ENCODE data around the gene MTX3. TPM values are rescaled to one million over a fixed set of nuclear protein-coding genes. Genes with fewer than 3 reads are reported as not detected.

The MTX3 gene
- total RNA-seq, 1 donor from 2014 or later: 14.9 TPM

- DNase-seq: no peak
- Histone ChIP-seq H3K27me3 (no peaks in the 10 kb centered on the region), H3K4me1 (no peaks in the 10 kb centered on the region), H3K27ac (no peak overlapping the region), H3K9me3 (no peaks in the 10 kb centered on the region), H3K4me3 (no peak overlapping the region), H3K36me3 (no peaks in the 10 kb centered on the region)
- no peak for TF ChIP-seq CTCF (IDR thresholded peaks at IDR 0.05)
- intact Hi-C loops (cut with DNase I): no loop called here
- ATAC-seq: no peak
Measured at GRCh38 chr5:79954620-79955019, 36.4 kb downstream of the MTX3 start.

- Histone ChIP-seq H3K9me3 (no peaks in the 10 kb centered on the region), H3K27ac (no peak overlapping the region), H3K4me1 (no peaks in the 10 kb centered on the region), H3K4me3 (no peak overlapping the region), H3K27me3 (no peaks in the 10 kb centered on the region), H3K36me3 (no peaks in the 10 kb centered on the region)
- no peak for DNase-seq
- no peak for ATAC-seq
- no peak for TF ChIP-seq CTCF (IDR thresholded peaks at IDR 0.05)
- intact Hi-C loops (cut with DNase I): no loop called here
Measured at GRCh38 chr5:79947567-79947966, 43.5 kb downstream of the MTX3 start.

- Histone ChIP-seq H3K36me3 (no peaks in the 10 kb centered on the region), H3K27ac (no peak overlapping the region), H3K4me3 (no peak overlapping the region), H3K4me1 (no peaks in the 10 kb centered on the region), H3K9me3 (no peaks in the 10 kb centered on the region), H3K27me3 (no peaks in the 10 kb centered on the region)
- DNase-seq (no peak), ATAC-seq (no peak)
- intact Hi-C loops (cut with DNase I): no loop called here
- no peak for TF ChIP-seq CTCF (IDR thresholded peaks at IDR 0.05)
Measured at GRCh38 chr5:79938468-79938867, 52.6 kb downstream of the MTX3 start.

DNA sequence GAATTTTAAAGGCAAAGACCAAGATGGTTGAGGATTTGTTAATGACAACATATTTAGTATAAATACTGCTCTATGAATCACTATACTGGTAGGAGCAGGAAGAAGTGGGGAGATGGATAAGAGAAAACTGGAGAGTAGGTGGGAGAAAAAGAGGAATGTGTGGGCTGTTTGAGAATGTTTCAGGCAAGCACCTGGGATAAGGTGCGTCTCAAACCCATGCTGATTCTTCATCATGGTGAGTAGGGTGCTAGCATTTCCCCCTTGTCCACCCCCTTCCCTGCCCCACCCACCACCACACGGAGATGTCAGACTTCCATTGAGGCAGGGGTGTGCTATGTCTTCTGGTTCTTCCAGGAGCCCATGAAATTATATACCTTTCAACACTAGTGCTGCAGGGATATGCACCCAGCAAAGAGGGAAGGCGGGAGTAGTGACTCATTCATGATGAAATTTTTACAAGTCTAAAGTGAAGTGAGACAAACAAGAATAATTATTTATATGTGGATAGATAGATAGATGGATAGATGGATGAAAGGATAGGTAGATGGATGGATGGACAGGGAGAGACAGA, 54.3 kb downstream of the MTX3 start:
- Histone ChIP-seq H3K4me3 (no peak overlapping the region), H3K9me3 (no peaks in the 10 kb centered on the region), H3K27ac (no peak overlapping the region), H3K4me1 (no peaks in the 10 kb centered on the region), H3K36me3 (no peaks in the 10 kb centered on the region), H3K27me3 (no peaks in the 10 kb centered on the region)
- ATAC-seq (no peak), DNase-seq (no peak)
- intact Hi-C loops (cut with DNase I): no loop called here
- TF ChIP-seq CTCF (IDR thresholded peaks at IDR 0.05): no peak

GRCh38 chr5:79936002-79936645, 54.9 kb downstream of the MTX3 start:
- H3K9me3 ChIP-seq: no peaks in the 10 kb centered on the region
- no peaks in the 10 kb centered on the region for H3K36me3 ChIP-seq
- intact Hi-C loops (cut with DNase I): no loop called here
- DNase-seq (no peak), ATAC-seq (peak; percentile 49)
- no peak overlapping the region for H3K27ac ChIP-seq
- no peak for TF ChIP-seq CTCF (IDR thresholded peaks at IDR 0.05)
- no peak overlapping the region for H3K4me3 ChIP-seq
- H3K27me3 ChIP-seq: no peaks in the 10 kb centered on the region
- H3K4me1 ChIP-seq: no peaks in the 10 kb centered on the region
